Testis (tissue), 2 donors: ENCODE results near the gene HS2ST1.

Experiments used
- POLR2A ChIP-seq: fragments of 450-650 bp; IDR thresholded peaks from one replicate; pipeline ENCODE4 v1.6.1; 2017; ENCODE audit warnings: antibody characterized with exemption, mild to moderate bottlenecking, moderate library complexity
- TF ChIP-seq, protein P1 (sequence below), 3 experiments: fragments of 450-650 bp in 2 of 3; fragments of 200-600 bp in 1 of 3; sonication (generic) in 1 of 3; IDR thresholded peaks; one replicate each; pipeline ENCODE4 v1.5.1; 2016 to 2019; ENCODE audit warnings: antibody characterized with exemption in 3 of 3, mild to moderate bottlenecking in 2 of 3, moderate library complexity in 1 of 3

DNA sequence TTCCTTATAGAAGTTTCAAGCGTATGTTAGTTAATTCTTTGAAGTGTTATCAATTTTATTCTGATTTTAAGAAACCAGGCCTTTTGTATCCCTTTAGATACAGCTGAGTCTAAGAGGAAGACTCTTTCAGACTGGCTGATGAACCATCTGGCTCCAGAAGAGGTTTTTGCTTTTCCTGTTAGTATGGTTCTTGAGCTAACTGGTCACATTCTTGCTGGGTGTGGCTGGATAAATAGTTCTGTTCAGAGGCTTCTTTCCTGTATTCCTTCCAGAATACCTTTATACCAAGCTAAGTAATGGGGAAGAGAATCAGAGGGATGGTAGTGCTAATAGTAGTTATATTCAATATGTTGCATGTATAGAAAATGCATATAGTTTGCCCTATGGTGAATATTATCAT is 12.4 kb downstream of the HS2ST1 start:
- TF ChIP-seq, protein P1, sequence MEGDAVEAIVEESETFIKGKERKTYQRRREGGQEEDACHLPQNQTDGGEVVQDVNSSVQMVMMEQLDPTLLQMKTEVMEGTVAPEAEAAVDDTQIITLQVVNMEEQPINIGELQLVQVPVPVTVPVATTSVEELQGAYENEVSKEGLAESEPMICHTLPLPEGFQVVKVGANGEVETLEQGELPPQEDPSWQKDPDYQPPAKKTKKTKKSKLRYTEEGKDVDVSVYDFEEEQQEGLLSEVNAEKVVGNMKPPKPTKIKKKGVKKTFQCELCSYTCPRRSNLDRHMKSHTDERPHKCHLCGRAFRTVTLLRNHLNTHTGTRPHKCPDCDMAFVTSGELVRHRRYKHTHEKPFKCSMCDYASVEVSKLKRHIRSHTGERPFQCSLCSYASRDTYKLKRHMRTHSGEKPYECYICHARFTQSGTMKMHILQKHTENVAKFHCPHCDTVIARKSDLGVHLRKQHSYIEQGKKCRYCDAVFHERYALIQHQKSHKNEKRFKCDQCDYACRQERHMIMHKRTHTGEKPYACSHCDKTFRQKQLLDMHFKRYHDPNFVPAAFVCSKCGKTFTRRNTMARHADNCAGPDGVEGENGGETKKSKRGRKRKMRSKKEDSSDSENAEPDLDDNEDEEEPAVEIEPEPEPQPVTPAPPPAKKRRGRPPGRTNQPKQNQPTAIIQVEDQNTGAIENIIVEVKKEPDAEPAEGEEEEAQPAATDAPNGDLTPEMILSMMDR (IDR thresholded peaks at IDR 0.05), result no peak
- TF ChIP-seq POLR2A, result no peak
